Astrocyte (in vitro differentiated cells and primary cell): Measurements from ENCODE around the gene NCR2. TPM values are rescaled to one million over a fixed set of nuclear protein-coding genes. Genes with fewer than 3 reads are reported as not detected.

Experiments
- DNase-seq: peaks from one replicate; pipeline ENCODE4 v3.0.0-alpha.2; 2010; ENCODE audit warnings: low read depth
- FAIRE-seq: peaks from 2 replicates; lab custom pipeline; 2011; peaks lifted over from hg19 to GRCh38; lab: Jason Lieb, UNC
- H2AFZ ChIP-seq: 2 replicates; pipeline ENCODE4 v1.6.0; 2012; ENCODE audit warnings: low read depth, low read length, inconsistent platforms
- H3K27ac ChIP-seq: 2 replicates; pipeline ENCODE4 v1.5.1; 2011; ENCODE audit warnings: low read depth, low read length, inconsistent platforms
- H3K27me3 ChIP-seq: 2 replicates; pipeline ENCODE4 v1.6.0; 2011; ENCODE audit warnings: low read length, inconsistent platforms; ENCODE audit not compliant: insufficient read depth
- H3K36me3 ChIP-seq: 2 replicates; pipeline ENCODE4 v1.5.1; 2011; ENCODE audit warnings: low read length, inconsistent platforms; ENCODE audit not compliant: insufficient read depth
- H3K4me1 ChIP-seq: 2 replicates; pipeline ENCODE4 v1.5.1; 2011; ENCODE audit warnings: low read length, inconsistent platforms; ENCODE audit not compliant: insufficient read depth
- H3K4me2 ChIP-seq: 2 replicates; pipeline ENCODE4 v1.6.0; 2012; ENCODE audit warnings: low read length, inconsistent platforms
- H3K4me3 ChIP-seq: 2 replicates; pipeline ENCODE4 v1.5.1; 2011; ENCODE audit warnings: low read depth, mild to moderate bottlenecking, low read length, inconsistent platforms; ENCODE audit not compliant: insufficient read depth
- H3K79me2 ChIP-seq: 2 replicates; pipeline ENCODE4 v1.6.0; 2012; ENCODE audit warnings: mild to moderate bottlenecking, low read length, inconsistent platforms; ENCODE audit not compliant: insufficient read depth
- H3K9ac ChIP-seq: 2 replicates; pipeline ENCODE4 v1.6.0; 2012; ENCODE audit warnings: mild to moderate bottlenecking, low read length, inconsistent platforms
- H3K9me3 ChIP-seq: 2 replicates; pipeline ENCODE4 v1.5.1; 2012; ENCODE audit warnings: low read depth, mild to moderate bottlenecking, low read length, inconsistent platforms; ENCODE audit not compliant: insufficient read depth
- H4K20me1 ChIP-seq: 2 replicates; pipeline ENCODE4 v1.6.0; 2012; ENCODE audit warnings: low read length, inconsistent platforms; ENCODE audit not compliant: insufficient read depth
- H3K27ac Mint-ChIP-seq: one replicate; pipeline ENCODE4 v1.8.0; 2021; ENCODE audit warnings: mild to moderate bottlenecking, mixed read lengths; ENCODE audit not compliant: unreplicated experiment
- H3K27me3 Mint-ChIP-seq: one replicate; pipeline ENCODE4 v1.8.0; 2021; ENCODE audit warnings: low read depth, mixed read lengths; ENCODE audit not compliant: unreplicated experiment
- H3K36me3 Mint-ChIP-seq: one replicate; pipeline ENCODE4 v1.8.0; 2021; ENCODE audit warnings: low read depth, mixed read lengths; ENCODE audit not compliant: unreplicated experiment
- H3K4me1 Mint-ChIP-seq: one replicate; pipeline ENCODE4 v1.8.0; 2021; ENCODE audit warnings: low read depth, mixed read lengths; ENCODE audit not compliant: unreplicated experiment
- H3K4me3 Mint-ChIP-seq: one replicate; pipeline ENCODE4 v1.8.0; 2021; ENCODE audit warnings: mild to moderate bottlenecking, moderate library complexity, mixed read lengths; ENCODE audit not compliant: unreplicated experiment
- H3K9me3 Mint-ChIP-seq: one replicate; pipeline ENCODE4 v1.8.0; 2021; ENCODE audit warnings: mild to moderate bottlenecking, mixed read lengths; ENCODE audit not compliant: unreplicated experiment
- EZH2 ChIP-seq: IDR thresholded peaks from 2 replicates; pipeline ENCODE4 v1.6.1; 2012; ENCODE audit warnings: mild to moderate bottlenecking, low read length, inconsistent platforms; ENCODE audit not compliant: insufficient read depth
- total RNA-seq: library from RNA; stranded (reverse); gene quantifications from 2 replicates; pipeline ENCODE4 v1.2.1, GENCODE V29; 2021
- TF ChIP-seq, protein P1 (sequence below): IDR thresholded peaks from 2 replicates; pipeline ENCODE4 v1.5.1; 2011; ENCODE audit warnings: low read depth, mild to moderate bottlenecking, inconsistent platforms, low read length, moderate library complexity; ENCODE audit not compliant: insufficient read depth

Gene NCR2
- total RNA-seq, 1 donor from 2014 or later = not detected

DNA sequence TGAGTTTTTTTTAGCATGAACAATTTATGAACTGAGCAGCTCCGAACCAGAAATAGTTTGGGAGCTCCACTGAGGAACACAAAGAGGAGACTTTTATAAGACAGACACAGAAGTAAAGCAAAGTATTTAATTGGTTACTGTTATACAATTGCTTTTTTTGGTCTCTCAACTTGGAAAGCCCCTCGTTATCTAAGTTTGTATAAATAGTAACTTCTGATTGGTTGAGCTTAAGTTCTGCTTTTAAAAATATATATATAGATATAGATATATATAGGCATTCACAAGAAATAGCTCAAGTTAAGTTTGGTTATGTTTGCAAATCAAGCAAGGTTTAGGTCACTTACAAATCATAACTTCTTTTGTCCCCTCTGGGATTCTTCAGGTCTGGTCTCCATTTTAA lies 20.2 kb upstream of the NCR2 start:
- H3K36me3 Mint-ChIP-seq = no peaks in the 10 kb centered on the region
- no peaks in the 10 kb centered on the region for H3K36me3 ChIP-seq

DNA sequence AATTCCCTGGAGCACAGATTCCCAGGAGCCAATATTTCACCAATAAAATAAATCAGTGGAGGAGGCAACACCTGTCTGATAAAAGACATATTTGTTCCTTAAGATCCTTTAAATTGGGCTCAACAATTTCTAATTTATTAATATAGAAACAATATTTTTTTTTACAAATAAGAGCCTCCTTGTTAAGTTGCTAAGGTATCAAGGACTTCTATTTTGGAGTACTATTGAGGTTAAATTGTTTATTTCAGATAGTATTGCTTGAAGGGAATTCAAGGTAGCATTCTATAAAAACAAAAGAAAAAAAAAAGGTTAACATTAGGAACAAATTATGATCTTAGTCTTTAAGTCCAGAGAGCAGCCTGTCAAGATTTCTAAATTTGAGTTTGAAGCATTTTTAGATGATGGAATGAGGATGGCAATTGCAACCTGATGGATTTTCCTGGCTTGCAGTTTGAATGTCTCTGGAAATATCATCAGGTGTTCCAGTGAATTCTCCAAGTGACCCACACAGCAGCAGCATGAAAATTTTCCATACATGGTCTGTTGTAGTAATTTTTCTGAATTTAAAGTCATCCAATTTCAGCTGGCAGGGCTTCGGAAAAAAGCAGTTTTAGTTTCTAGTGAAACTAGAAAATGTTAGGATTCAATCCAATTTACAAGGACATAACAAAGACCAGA lies 19.3 kb upstream of the NCR2 start:
- no peak overlapping the region for H3K4me3 ChIP-seq
- Mint-ChIP-seq H3K27me3 (peaks cover 26% of the 10 kb centered on the region), H3K4me1 (peaks cover 2% of the 10 kb centered on the region), H3K9me3 (no peaks in the 10 kb centered on the region), H3K27ac (no peak overlapping the region), H3K36me3 (no peaks in the 10 kb centered on the region), H3K4me3 (no peak overlapping the region)
- H3K79me2 ChIP-seq = no peaks in the 10 kb centered on the region
- DNase-seq = no peak
- H4K20me1 ChIP-seq = no peaks in the 10 kb centered on the region
- H3K4me1 ChIP-seq = peaks cover 8% of the 10 kb centered on the region
- no peaks in the 10 kb centered on the region for H3K9me3 ChIP-seq
- H3K4me2 ChIP-seq = no peak overlapping the region
- H3K36me3 ChIP-seq = no peaks in the 10 kb centered on the region
- no peak overlapping the region for H3K27ac ChIP-seq
- H2AFZ ChIP-seq = no peak overlapping the region
- no peak overlapping the region for H3K9ac ChIP-seq
- H3K27me3 ChIP-seq = peaks cover 31% of the 10 kb centered on the region
- TF ChIP-seq EZH2 = no peak
- TF ChIP-seq, protein P1, sequence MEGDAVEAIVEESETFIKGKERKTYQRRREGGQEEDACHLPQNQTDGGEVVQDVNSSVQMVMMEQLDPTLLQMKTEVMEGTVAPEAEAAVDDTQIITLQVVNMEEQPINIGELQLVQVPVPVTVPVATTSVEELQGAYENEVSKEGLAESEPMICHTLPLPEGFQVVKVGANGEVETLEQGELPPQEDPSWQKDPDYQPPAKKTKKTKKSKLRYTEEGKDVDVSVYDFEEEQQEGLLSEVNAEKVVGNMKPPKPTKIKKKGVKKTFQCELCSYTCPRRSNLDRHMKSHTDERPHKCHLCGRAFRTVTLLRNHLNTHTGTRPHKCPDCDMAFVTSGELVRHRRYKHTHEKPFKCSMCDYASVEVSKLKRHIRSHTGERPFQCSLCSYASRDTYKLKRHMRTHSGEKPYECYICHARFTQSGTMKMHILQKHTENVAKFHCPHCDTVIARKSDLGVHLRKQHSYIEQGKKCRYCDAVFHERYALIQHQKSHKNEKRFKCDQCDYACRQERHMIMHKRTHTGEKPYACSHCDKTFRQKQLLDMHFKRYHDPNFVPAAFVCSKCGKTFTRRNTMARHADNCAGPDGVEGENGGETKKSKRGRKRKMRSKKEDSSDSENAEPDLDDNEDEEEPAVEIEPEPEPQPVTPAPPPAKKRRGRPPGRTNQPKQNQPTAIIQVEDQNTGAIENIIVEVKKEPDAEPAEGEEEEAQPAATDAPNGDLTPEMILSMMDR = no peak
- FAIRE-seq = no peak

More for the DNA sequence above, 20.2 kb upstream of the NCR2 start:
- Histone ChIP-seq H3K27ac (no peak overlapping the region), H3K27me3 (peaks cover 31% of the 10 kb centered on the region), H2AFZ (no peak overlapping the region), H3K4me3 (no peak overlapping the region), H3K4me1 (peaks cover 8% of the 10 kb centered on the region), H3K9me3 (no peaks in the 10 kb centered on the region), H3K9ac (no peak overlapping the region), H4K20me1 (no peaks in the 10 kb centered on the region), H3K4me2 (no peak overlapping the region), H3K79me2 (no peaks in the 10 kb centered on the region)
- DNase-seq = no peak
- FAIRE-seq = no peak
- Mint-ChIP-seq H3K4me1 (peaks cover 2% of the 10 kb centered on the region), H3K27ac (no peak overlapping the region), H3K27me3 (peaks cover 26% of the 10 kb centered on the region), H3K4me3 (no peak overlapping the region), H3K9me3 (no peaks in the 10 kb centered on the region)
- TF ChIP-seq, protein P1 = no peak
- TF ChIP-seq EZH2 = no peak

DNA sequence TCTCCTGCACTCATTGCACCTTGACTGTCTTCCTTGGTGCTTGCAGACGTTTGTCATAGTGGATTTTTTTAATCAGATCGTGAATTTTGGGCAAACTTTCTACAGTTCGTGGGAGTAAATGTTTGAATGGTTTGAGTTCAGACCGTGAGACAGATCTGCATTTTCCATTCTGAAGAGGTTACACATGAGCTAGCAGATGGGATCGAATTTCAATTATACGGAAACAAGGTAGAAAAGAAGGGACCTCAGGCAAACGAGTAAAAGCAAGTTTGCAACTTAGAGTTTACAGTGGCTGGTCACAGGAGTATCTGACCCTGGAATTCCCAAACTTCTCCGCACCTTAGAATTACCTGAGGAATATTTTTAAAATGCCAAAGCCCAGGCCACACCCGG lies 17.2 kb upstream of the NCR2 start:
- no peak overlapping the region for H3K4me3 ChIP-seq
- peaks cover 4% of the 10 kb centered on the region for H3K4me1 Mint-ChIP-seq
- no peak overlapping the region for H3K27ac Mint-ChIP-seq
- H3K27me3 ChIP-seq = peaks cover 36% of the 10 kb centered on the region
- peaks cover 2% of the 10 kb centered on the region for H3K36me3 Mint-ChIP-seq
- H3K9ac ChIP-seq = no peak overlapping the region
- H4K20me1 ChIP-seq = no peaks in the 10 kb centered on the region
- no peak overlapping the region for H3K27ac ChIP-seq
- H3K27me3 Mint-ChIP-seq = peaks cover 19% of the 10 kb centered on the region
- TF ChIP-seq, protein P1 = no peak
- TF ChIP-seq EZH2 = no peak
- peak overlapping the region; percentile 83 for H3K4me2 ChIP-seq
- FAIRE-seq = no peak
- no peaks in the 10 kb centered on the region for H3K79me2 ChIP-seq
- no peaks in the 10 kb centered on the region for H3K9me3 Mint-ChIP-seq
- no peak for DNase-seq
- no peak overlapping the region for H3K4me3 Mint-ChIP-seq
- no peaks in the 10 kb centered on the region for H3K36me3 ChIP-seq
- H3K4me1 ChIP-seq = peaks cover 8% of the 10 kb centered on the region
- no peaks in the 10 kb centered on the region for H3K9me3 ChIP-seq
- no peak overlapping the region for H2AFZ ChIP-seq
